ENCODE data around the gene LOXL4.

LOXL4 gene

DNA sequence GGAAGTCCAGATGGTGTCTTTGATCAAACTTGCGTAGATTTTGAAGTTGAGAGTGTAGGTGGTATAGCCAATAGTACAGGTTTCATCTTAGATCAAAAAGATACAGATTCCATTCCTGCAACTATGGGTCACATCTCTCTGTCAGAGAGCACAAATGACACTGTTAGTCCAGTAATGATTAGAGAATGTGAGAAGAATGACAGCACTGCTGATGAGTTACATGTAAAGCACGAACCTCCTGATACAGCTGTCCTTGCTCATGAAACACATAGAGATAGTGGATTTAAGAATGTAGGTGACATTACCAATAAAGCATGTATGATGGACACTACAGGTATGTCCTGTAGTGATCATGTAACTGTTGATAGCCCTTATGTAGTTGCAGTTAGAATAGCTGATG lies 59.1 kb downstream of the LOXL4 start:
- TF ChIP-seq, protein P1, sequence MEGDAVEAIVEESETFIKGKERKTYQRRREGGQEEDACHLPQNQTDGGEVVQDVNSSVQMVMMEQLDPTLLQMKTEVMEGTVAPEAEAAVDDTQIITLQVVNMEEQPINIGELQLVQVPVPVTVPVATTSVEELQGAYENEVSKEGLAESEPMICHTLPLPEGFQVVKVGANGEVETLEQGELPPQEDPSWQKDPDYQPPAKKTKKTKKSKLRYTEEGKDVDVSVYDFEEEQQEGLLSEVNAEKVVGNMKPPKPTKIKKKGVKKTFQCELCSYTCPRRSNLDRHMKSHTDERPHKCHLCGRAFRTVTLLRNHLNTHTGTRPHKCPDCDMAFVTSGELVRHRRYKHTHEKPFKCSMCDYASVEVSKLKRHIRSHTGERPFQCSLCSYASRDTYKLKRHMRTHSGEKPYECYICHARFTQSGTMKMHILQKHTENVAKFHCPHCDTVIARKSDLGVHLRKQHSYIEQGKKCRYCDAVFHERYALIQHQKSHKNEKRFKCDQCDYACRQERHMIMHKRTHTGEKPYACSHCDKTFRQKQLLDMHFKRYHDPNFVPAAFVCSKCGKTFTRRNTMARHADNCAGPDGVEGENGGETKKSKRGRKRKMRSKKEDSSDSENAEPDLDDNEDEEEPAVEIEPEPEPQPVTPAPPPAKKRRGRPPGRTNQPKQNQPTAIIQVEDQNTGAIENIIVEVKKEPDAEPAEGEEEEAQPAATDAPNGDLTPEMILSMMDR (conservative IDR thresholded peaks at IDR 0.05): no peak
- no peak overlapping the region for H3K27ac ChIP-seq

DNA sequence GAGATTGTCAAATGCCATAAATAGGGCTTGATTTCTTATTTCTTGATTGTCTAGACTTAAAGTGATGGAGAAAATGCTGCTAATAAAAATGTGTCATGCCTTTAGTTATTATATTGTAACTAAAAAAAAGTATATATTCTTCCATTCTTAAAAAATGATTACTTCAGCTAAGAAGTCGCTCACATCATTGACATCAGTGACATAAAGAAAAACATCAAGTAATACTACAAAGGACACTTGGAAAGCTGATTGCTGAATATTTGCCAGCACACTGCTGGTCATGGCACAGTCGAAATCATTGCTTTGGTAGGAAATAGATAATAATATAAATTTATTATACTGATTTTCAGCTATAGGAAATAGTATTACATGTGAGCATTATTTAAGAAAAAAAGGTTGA lies 62.6 kb downstream of the LOXL4 start:
- TF ChIP-seq, protein P1 (conservative IDR thresholded peaks at IDR 0.05): no peak
- H3K27ac ChIP-seq: no peak overlapping the region

DNA sequence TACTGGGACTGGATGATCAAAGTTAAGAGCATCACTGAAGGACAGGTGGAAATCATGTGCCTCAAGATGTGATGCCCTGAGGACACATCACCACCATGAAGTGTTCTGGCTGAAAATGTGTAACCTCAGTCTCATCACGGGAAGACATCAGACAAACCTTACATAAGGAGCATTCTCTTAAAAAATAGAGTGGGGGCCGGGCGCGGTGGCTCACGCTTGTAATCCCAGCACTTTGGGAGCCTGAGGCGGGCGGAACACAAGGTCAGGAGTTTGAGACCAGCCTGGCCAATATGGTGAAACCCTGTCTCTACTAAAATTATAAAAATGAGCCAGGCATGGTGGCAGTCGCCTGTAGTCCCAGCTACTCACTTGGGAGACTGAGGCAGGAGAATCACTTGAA lies 65.6 kb downstream of the LOXL4 start:
- TF ChIP-seq, protein P1 (conservative IDR thresholded peaks at IDR 0.05): no peak
- no peak overlapping the region for H3K27ac ChIP-seq

DNA sequence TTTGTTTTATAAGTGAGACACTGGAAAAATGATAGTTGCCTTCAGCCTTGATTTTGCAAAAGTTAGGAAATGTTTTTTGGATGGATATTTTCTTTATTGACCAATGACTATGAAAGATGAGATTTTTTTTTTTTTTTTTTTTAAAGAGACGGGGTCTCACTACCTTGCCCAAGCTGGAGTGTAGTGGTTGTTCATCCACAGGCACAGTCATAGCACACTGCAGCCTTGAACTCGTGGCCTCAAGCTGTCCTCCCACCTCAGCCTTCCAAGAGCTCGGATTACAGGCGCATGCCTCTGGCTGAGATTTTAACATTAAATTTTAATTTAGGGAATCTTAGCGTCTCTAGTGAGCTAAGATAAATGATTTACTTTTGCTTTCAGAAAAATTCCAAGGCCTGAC lies 66.2 kb downstream of the LOXL4 start:
- no peak overlapping the region for H3K27ac ChIP-seq
- TF ChIP-seq, protein P1 (conservative IDR thresholded peaks at IDR 0.05): no peak

Measured in VCaP (cell line).